NB4 (cell line): Measurements from ENCODE around the gene RNF14.

Experiments
- DNase-seq: peaks from one replicate; pipeline ENCODE4 v3.0.0; 2010; ENCODE audit warnings: low read depth
- H3K4me3 ChIP-seq: one replicate; pipeline ENCODE4 v1.5.1; 2011; ENCODE audit warnings: mild to moderate bottlenecking, low read depth, low read length, moderate library complexity
- CTCF ChIP-seq: IDR thresholded peaks from one replicate; pipeline ENCODE4 v1.5.1; 2012; ENCODE audit warnings: low read depth, low read length
- MAX ChIP-seq: IDR thresholded peaks from 2 replicates; pipeline ENCODE4 v1.6.1; 2011; ENCODE audit warnings: low read depth, low read length
- MYC ChIP-seq: IDR thresholded peaks from 2 replicates; pipeline ENCODE4 v1.6.1; 2011; ENCODE audit warnings: low read depth, low read length
- POLR2A ChIP-seq: IDR thresholded peaks from 2 replicates; pipeline ENCODE4 v1.6.1; 2011; ENCODE audit warnings: mild to moderate bottlenecking; ENCODE audit not compliant: insufficient read length; ENCODE audit errors: extremely low read depth

The RNF14 gene

GRCh38 chr5:141934099-141934844 lies 34.6 kb upstream of the RNF14 start:
- DNase-seq, result no peak
- no peak overlapping the region for H3K4me3 ChIP-seq
- no peak for TF ChIP-seq CTCF
- TF ChIP-seq MYC, result no peak
- TF ChIP-seq POLR2A, result no peak
- TF ChIP-seq MAX, result no peak

GRCh38 chr5:141935538-141935937 lies 33.4 kb upstream of the RNF14 start:
- no peak overlapping the region for H3K4me3 ChIP-seq
- no peak for DNase-seq
- TF ChIP-seq POLR2A (no peak), MYC (no peak), MAX (no peak)

GRCh38 chr5:141940695-141941271 lies 28.1 kb upstream of the RNF14 start:
- no peak overlapping the region for H3K4me3 ChIP-seq
- peak; percentile 56 for DNase-seq
- TF ChIP-seq MYC, result no peak
- TF ChIP-seq MAX, result no peak
- no peak for TF ChIP-seq POLR2A
- TF ChIP-seq CTCF, result peak; percentile 19

GRCh38 chr5:141941307-141941706 lies 27.6 kb upstream of the RNF14 start:
- DNase-seq, result peak; percentile 21
- TF ChIP-seq POLR2A (no peak), MYC (no peak), CTCF (no peak), MAX (no peak)
- no peak overlapping the region for H3K4me3 ChIP-seq

GRCh38 chr5:141941779-141942178 lies 27.1 kb upstream of the RNF14 start:
- H3K4me3 ChIP-seq, result no peak overlapping the region
- no peak for DNase-seq
- no peak for TF ChIP-seq MAX
- TF ChIP-seq CTCF, result no peak
- no peak for TF ChIP-seq MYC
- no peak for TF ChIP-seq POLR2A

- H3K4me3 ChIP-seq, result no peak overlapping the region
- DNase-seq, result no peak
- TF ChIP-seq POLR2A, result no peak
- TF ChIP-seq MAX, result no peak
- TF ChIP-seq CTCF, result no peak
- no peak for TF ChIP-seq MYC
Measured at GRCh38 chr5:141942185-141942857, 26.6 kb upstream of the RNF14 start.
